Erythroblast (primary cell): ENCODE data around the gene RNF213.

Experiments used
- GATA1 ChIP-seq: IDR thresholded peaks from 2 replicates; pipeline ENCODE4 v1.6.1; 2011; ENCODE audit warnings: low read depth, mild to moderate bottlenecking, control low read depth, low read length, moderate library complexity
- POLR2A ChIP-seq: IDR thresholded peaks from 2 replicates; pipeline ENCODE4 v1.6.1; 2011; ENCODE audit warnings: mild to moderate bottlenecking, low read length

DNA sequence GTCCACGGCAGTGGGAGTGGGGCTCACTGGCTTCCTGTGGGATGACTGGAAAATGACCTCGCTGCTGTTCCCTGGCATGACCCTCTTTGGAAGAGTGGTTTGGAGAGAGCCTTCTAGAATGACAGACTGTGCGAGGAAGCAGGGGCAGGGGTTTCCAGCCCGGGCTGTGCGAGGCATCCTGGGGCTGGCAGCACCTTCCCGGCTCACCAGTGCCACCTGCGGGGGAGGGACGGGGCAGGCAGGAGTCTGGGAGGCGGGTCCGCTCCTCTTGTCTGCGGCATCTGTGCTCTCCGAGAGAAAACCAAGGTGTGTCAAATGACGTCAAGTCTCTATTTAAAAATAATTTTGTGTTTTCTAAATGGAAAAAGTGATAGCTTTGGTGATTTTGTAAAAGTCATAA lies 7.8 kb upstream of the RNF213 start:
- TF ChIP-seq POLR2A (no peak), GATA1 (no peak)
